OCI-M1 (cell line): Measurements from ENCODE around the gene TAGLN.

Experiments used
- DNase-seq: peaks from one replicate; lab custom pipeline; 2025; lab: John Stamatoyannopoulos, UW

The TAGLN gene

DNA sequence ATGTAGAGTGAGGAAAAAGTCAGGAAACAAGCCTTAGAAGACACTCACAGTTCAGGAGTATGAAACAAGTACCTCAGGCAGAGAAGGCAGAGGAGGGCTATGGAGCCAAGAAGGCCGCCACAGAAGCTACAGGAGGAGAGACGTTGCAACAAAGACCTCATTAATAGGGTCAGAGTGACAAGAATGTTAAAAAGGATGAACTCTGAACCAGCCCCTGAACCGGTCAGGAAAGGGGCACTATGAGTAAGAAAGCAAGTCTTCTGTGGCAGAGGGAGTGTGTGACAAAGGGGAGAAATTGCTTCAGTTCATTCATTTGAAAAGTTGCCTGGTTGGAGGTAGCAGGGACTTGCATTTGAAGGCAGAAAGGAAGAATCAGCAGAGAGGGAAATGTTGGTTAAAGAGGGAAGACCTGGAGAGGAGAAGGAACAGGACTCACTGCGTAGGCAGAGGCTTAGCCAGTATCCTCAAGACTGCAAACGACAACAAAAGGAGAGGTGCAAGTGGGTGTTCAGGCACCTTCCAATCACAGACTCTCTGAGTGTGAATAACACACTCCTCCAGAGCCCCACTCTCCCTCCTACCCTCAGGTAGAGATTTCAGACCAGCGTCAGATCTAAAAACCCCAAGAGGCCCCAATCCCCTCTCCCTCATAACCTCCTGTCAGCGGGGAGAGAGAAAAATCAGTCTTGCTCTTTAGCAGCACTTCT is 15.4 kb downstream of the TAGLN start:
- no peak for DNase-seq

DNA sequence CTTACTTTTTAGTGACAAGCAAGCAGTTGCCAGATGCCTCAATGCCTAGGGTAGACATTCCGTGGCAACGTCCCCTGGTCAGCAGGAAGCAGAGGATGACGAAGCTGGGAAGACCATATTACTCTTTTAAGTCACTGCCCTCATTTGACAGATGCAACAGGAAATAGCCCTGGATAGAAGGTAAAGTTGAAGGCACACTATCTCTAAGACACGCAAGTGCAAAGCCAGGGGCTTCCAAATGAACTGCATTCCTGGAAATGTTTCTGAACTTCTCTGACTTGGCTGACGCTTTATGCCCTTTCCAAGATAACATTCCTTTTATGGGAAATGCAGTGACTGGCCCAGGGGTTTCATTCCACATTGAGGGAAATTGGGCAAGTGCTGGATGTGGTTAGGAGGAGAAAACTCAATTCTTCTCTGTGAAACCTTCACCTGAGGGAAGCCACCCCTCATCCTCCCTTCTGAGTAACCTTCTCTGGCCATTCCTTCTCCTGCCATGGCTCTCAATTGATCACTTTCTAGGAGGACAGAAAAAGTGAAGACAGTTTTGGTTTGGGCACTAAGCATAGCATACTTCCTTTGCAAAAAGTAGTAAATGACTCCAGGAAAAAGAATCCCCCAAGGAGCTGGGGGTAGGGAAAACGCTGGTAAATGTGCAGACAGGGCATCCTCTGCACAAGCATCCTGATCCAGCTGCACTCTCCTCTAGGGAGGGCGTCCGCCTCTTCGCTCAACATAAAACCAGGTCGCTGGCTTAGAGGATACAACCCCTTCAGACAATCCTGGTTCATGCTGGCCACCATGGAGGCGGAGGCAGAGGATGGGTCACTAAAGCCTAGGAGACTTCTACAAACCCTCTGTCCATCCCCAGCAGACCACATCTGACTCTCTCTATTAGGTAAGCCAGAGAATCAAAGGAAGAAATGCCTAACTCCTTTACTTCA is 18.2 kb downstream of the TAGLN start:
- DNase-seq: no peak

- no peak for DNase-seq
These were observed 19.2 kb downstream of the TAGLN start for GRCh38 chr11:117218133-117218915.

GRCh38 chr11:117219001-117219400 is 19.8 kb downstream of the TAGLN start:
- DNase-seq: no peak

GRCh38 chr11:117219455-117219854 is 20.3 kb downstream of the TAGLN start:
- DNase-seq: no peak

- no peak for DNase-seq
These were observed 20.8 kb downstream of the TAGLN start for GRCh38 chr11:117219995-117220394.

DNA sequence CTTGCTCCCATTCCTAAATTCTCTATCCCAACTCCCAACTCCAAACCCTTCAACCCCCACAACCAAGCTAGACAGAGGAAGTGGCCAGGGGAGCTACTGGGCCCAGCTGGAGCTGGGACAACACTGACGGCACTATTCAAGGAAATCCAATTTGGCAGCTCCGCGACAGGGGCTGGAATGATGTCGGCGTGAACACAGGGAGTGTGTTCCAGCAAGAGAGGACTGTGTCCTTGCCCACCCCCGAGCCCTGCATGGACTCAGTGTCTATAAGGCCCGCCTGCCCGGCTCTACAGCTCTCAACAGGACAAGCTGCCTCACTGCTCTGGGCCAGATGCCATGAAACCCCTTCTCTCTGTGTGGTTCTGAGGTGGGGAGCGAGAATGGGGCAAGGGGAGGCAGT is 21.4 kb downstream of the TAGLN start:
- DNase-seq: no peak

- DNase-seq: no peak
These were observed 22.0 kb downstream of the TAGLN start for GRCh38 chr11:117220999-117221774.

GRCh38 chr11:117221775-117222517 is 22.8 kb downstream of the TAGLN start:
- no peak for DNase-seq

DNA sequence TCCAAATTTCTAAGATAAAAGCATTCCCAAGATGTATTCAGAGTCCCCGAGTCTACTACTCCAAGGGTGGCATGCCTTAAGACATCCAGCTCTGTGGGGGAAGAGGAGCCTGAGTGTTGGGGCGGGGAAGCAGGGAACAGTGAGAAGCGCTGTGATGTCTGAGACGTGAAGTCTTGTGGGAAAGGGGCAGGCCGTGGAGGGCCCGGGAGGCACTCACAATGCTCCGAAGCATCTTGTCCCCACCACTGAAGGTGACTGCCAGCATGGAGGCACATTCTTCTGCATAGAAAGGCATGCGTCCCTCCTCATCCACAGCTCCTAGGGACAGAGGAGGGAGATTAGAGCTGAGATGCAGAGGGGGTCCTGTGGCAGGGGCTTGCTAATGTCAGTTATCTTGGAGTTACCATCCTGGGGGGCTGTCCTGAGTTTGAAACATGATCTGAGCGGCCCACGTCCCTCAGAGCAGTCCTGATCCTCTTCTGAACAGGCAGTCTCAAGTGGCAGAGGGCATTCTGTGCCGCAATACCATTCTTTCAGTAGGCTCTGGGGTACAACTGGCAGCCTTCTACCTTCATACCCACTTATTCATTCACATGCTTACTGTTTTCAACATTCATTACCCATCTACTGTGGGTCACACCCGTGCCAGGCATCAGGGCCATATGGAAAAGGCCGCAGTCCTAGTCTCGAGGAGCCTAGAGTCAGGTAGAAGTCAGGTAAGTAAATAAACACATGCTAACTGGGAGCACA is 24.0 kb downstream of the TAGLN start:
- DNase-seq: no peak

DNA sequence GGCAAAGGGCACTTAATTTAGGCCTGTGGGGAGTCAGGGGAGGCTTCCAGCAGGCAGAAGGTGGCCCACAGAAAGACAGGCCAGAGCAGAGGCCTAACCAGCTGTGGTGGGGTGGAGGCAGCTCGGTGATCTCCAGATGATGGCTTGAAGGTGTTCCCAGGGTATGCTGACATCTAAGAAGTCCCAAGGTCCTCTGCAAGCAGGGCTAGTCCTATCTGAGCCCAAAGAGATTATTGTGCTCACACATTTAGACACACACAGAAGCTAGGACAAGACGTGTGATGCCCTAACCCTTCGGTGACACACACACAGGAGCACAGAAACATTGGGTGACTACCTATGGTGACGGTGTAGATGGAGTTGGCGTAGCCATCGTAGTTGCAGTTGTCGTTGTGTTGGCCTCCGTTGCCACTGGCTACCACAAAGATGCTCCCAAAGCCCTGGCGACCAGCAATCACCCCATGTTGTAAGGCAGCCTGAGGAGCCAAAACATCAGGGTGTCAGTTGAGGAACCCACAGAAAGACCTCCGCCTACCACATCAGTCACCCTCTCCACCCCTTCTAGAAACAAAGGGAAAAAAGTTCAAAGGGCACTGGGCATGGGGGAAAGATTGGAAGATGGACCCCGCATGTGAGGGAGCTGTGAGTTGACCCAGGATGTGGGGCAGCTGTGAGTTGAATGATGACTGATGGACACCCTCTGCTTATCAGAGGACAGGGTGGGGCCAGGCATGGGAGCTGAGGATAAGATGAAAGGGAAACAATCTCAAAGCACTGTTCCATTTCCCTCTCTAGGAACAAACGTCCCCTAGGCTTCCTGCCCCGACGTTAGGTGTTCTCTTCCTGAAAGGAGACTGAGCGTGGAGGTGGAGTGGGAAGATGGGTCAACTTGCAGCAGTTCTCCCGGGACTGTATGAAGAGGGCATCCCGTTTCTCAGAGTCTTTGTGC is 24.8 kb downstream of the TAGLN start:
- peak; percentile 15 for DNase-seq

- DNase-seq: no peak
These were observed 26.5 kb downstream of the TAGLN start for GRCh38 chr11:117225553-117226170.

DNA sequence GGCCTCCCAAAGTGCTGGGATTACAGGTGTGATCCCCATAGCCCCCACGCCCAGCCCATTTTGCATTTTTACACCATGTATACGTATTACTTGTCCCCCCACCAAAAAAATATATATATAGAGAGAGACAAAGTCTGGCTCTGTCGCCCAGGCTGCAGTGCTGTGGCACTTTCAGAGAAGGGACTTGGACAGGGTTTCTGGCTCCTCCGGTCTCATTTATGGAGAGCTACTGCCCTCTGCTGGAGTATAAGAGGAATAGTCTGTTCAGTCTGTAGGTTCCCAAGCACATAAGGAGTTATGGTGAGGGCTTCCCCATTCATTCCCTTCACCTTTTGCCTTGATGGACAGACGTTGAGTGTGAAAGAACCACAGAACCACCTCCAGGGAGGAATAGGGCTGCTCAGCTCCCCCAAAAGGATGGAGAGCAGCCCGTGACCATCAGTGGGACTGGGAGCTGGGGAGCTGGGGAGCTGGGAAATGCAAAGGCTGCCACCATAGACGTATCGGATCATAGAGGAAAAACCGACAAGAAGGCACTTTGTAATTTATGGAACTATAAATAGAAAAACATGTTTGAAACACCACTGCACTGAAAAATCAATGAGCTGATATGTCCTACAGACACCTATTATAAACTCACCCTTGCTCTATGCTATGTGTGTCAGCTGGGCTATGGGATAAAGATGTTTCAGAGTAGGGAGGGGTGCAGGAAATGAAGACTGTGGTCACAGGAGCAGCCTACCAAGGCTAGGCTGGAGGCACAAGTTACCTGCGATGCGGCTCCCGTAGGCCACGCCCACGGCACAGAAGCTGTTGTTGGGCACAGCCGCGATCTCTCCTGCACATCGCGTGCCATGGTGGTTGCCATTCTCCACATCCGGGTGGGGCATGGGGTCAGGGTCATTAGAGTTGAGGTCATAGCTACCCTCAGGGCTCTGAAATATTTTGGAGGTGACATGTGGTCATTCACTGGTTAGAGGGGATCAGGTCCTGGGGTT is 27.5 kb downstream of the TAGLN start:
- peak; percentile 90 for DNase-seq

DNA sequence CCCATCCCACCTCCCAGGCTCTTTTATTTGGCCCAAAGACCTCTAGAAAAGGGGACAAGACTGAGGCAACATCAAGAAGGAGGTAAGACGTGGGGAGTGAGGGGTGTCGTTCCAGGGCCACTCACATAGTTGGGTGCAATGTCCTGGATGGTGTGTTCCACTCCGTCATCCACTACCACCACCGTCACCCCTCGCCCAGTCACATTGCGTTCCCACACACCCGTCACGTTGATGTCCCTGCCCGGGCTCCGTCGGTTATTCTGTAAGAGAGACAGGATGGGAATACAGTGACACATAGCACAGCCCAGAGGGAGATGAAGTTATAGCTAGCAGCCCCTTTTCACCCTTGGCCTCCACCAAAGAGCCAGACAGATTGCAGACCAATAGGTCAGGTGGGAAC is 28.9 kb downstream of the TAGLN start:
- no peak for DNase-seq

GRCh38 chr11:117229411-117229810 is 30.2 kb downstream of the TAGLN start:
- DNase-seq: no peak

DNA sequence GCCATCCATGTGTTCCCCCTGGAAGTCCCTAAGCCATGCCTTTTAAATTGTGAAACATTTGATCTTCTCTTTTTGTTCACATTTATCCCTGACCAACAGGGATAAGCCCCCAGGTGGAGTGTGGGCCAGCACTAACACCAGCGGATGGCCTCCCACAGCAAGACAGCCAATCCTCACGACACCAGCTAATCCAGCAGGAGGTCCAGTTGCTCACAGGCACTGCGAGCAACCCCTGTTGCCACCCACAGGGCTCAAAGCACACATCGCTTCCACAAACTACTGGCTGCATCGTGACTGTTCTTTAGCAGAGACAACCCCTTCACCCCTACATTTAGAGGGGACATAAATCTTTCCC is 30.7 kb downstream of the TAGLN start:
- DNase-seq: no peak

DNA sequence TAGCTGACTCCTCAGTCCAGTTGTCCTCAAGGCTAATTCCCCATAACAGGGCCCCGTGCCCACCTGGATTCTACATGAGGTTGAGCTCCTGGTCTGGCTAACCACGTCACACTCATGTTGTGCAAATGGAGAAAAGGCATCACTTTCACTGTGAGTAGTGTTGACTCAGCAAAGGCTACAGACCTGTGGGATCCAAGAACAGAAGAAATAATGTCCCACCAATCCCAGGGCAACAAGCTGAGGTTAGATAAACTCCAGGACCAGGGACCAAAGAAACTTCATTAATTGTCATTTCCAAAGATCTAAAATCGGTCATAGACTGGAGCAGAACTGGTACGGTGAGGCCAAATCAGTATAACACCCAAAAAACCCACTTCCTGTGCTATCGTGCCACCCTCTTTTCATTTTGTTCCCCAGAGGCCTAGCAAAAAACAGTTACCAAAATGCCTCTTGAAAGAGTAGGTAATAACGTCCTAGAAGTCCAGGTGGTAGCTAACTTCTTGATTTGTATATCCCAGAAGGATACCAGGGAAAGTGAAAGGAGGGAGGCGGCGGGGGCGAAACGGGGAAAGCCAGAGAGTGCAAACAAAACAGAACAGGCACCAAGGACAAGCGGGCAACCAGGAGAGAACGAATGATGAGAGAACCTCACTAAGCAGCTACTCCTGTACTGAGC is 31.3 kb downstream of the TAGLN start:
- DNase-seq: no peak
